ENCODE measurements around the gene PARP11. TPM values are rescaled to one million over a fixed set of nuclear protein-coding genes. Genes with fewer than 3 reads are reported as not detected.

PARP11 gene
- total RNA-seq, 1 experiment from 2014 or later = 11.3 TPM

GRCh38 chr12:3869865-3870264 is 3.3 kb downstream of the PARP11 start:
- Histone ChIP-seq H3K27ac (ENCODE audit: insufficient read length, low read depth, low read length) (no peak overlapping the region), H4K8ac (replicated peaks; ENCODE audit: insufficient read length, low read depth, low read length) (no peak overlapping the region), H3K9me3 (ENCODE audit: control insufficient read depth, low read depth, low read length) (no peaks in the 10 kb centered on the region), H3K18ac (ENCODE audit: insufficient read length, low read depth, low read length) (no peak overlapping the region), H2BK120ac (ENCODE audit: low read depth, low read length, poor library complexity, severe bottlenecking) (no peak overlapping the region), H3T11ph (ENCODE audit: low read length) (no peak overlapping the region), H3K23ac (ENCODE audit: insufficient read length, low read depth, low read length) (no peak overlapping the region), H2AFZ (ENCODE audit: low read length) (no peak overlapping the region), H4K91ac (ENCODE audit: insufficient read length, low read depth, low read length) (no peak overlapping the region), H2BK15ac (ENCODE audit: low read depth, low read length) (no peak overlapping the region), H2AK5ac (ENCODE audit: insufficient read length, low read length) (no peak overlapping the region), H4K5ac (ENCODE audit: insufficient read length, low read depth, low read length) (no peak overlapping the region), H2BK12ac (ENCODE audit: insufficient read length, low read depth, low read length) (no peak overlapping the region), H2BK5ac (ENCODE audit: insufficient read length, low read length) (no peak overlapping the region), H3K4ac (ENCODE audit: low read depth, low read length) (no peak overlapping the region), H2BK20ac (ENCODE audit: low read depth, low read length, poor library complexity, severe bottlenecking) (no peak overlapping the region), H3K4me2 (ENCODE audit: insufficient read depth, insufficient read length, low read length) (no peak overlapping the region), H3K14ac (ENCODE audit: insufficient read depth, low read length) (no peak overlapping the region), H3K23me2 (ENCODE audit: insufficient read length, low read depth, low read length, poor library complexity, severe bottlenecking) (no peaks in the 10 kb centered on the region), H3K79me2 (ENCODE audit: insufficient read depth, low read length) (0 out of 2 replicates have a peak, but pooled peaks cover 2% of the 10 kb centered on the region), H3K9ac (ENCODE audit: extremely low read depth, insufficient read length, low read length) (no peak overlapping the region), H3K56ac (ENCODE audit: insufficient read length, low read depth, low read length) (no peak overlapping the region), H3K4me1 (ENCODE audit: insufficient read depth, low read length) (no peaks in the 10 kb centered on the region), H3K79me1 (ENCODE audit: insufficient read depth, low read depth, low read length, poor library complexity, severe bottlenecking) (peaks cover 7% of the 10 kb centered on the region), H3K27me3 (ENCODE audit: insufficient read depth, low read length) (no peaks in the 10 kb centered on the region), H4K20me1 (ENCODE audit: control insufficient read depth, insufficient read depth, insufficient read length) (no peaks in the 10 kb centered on the region)
- H3K27ac Mint-ChIP-seq = no peak overlapping the region
- no CpG with 5 or more reads among the region's 6 CpGs for WGBS (ENCODE audit: extremely low coverage, insufficient read length, low lambda C conversion rate)
- H3K4me3 Mint-ChIP-seq = no peak overlapping the region
- no peak for DNase-seq
- peaks cover 12 to 16% of the 10 kb centered on the region in 2 experiments for H3K4me1 Mint-ChIP-seq
- H3K9me3 Mint-ChIP-seq = peaks cover 10 to 15% of the 10 kb centered on the region in 2 experiments
- peaks cover 7 to 22% (median 8%) of the 10 kb centered on the region in 3 experiments; a peak in 5 of 7 replicates for H3K36me3 Mint-ChIP-seq (ENCODE audit: insufficient read depth in 1 of 3, low read depth in 3 of 3)
- no peak for TF ChIP-seq CTCF (conservative IDR thresholded peaks at IDR 0.05)
- no peaks in the 10 kb centered on the region; the same call in 1 of the 2 replicates for H3K27me3 Mint-ChIP-seq (ENCODE audit: low read depth)

All from H9 (cell line).